Lung (tissue), 12 donors: ENCODE data around the gene GADD45G. TPM values are rescaled to one million over a fixed set of nuclear protein-coding genes. Genes with fewer than 3 reads are reported as not detected.
A peak's percentile ranks its signal among the peaks of the same experiment; 100 is the strongest.

ENCODE experiments used
- ATAC-seq: fragments of 200-7000 bp; cut with Tn5 transposase; one replicate; pipeline ENCODE4 v1.9.1; 2020; ENCODE audit warnings: moderate number of reproducible peaks; ENCODE audit not compliant: insufficient read depth, low FRiP score
- DNase-seq, 3 donors: peaks; one replicate each; pipeline ENCODE4 v3.0.0-alpha.2; 2013 to 2017
- H3K27ac ChIP-seq, 2 donors: one replicate each; pipeline ENCODE4 v1.5.1; 2013; ENCODE audit warnings: mild to moderate bottlenecking in 2 of 2, moderate library complexity in 2 of 2, control low read depth in 1 of 2, inconsistent platforms in 1 of 2, low read depth in 1 of 2, low read length in 1 of 2
- H3K27me3 ChIP-seq, 3 donors: one replicate each; pipeline ENCODE4 v1.5.1; 2013; ENCODE audit warnings: low read length in 2 of 3; ENCODE audit not compliant: control insufficient read depth in 3 of 3, insufficient read depth in 3 of 3
- H3K36me3 ChIP-seq, 4 donors: one replicate each; pipeline ENCODE4 v1.5.1; 2013; ENCODE audit warnings: low read length in 4 of 4, mild to moderate bottlenecking in 1 of 4, moderate library complexity in 1 of 4; ENCODE audit not compliant: control insufficient read depth in 4 of 4, insufficient read depth in 4 of 4
- H3K4me1 ChIP-seq, 5 donors: one replicate each; pipeline ENCODE4 v1.5.1; 2013; ENCODE audit warnings: low read length in 5 of 5, mild to moderate bottlenecking in 2 of 5, moderate library complexity in 1 of 5; ENCODE audit not compliant: control insufficient read depth in 5 of 5, insufficient read depth in 5 of 5
- H3K4me3 ChIP-seq: one replicate; pipeline ENCODE4 v1.5.1; 2013; ENCODE audit warnings: mild to moderate bottlenecking, control low read depth, moderate library complexity
- H3K9ac ChIP-seq, 2 donors: one replicate each; pipeline ENCODE4 v1.5.1; 2013; ENCODE audit warnings: low read length in 2 of 2, control low read depth in 1 of 2; ENCODE audit not compliant: insufficient read depth in 1 of 2
- H3K9me3 ChIP-seq, 4 donors: one replicate each; pipeline ENCODE4 v1.5.1; 2013; ENCODE audit warnings: low read length in 3 of 4, mild to moderate bottlenecking in 1 of 4, moderate library complexity in 1 of 4; ENCODE audit not compliant: control insufficient read depth in 4 of 4, insufficient read depth in 3 of 4
- CTCF ChIP-seq: IDR thresholded peaks from 2 replicates; pipeline ENCODE4 v1.5.1; 2012; ENCODE audit warnings: mild to moderate bottlenecking; ENCODE audit errors: control extremely low read depth, extremely low read depth
- whole genome bisulfite sequencing, 2 donors: extraction: QIAGEN DNeasy Blood & Tissue Kit; methylation state at CpG; one replicate each; pipeline ENCODE4 v1.1.7; 2013; 5-methylcytosine and 5-hydroxymethylcytosine counted together
- polyA plus RNA-seq, 2 donors: library from polyadenylated mRNA; stranded (reverse); fragments of 200-250 nt; gene quantifications; one replicate each; pipeline ENCODE4 v1.2.1, GENCODE V29; 2013
- total RNA-seq, 2 donors: library from RNA; depleted of rRNA in 1 of 2; stranded (reverse); fragments of >200 nt in 1 of 2; gene quantifications; one replicate each; pipeline ENCODE4 v1.2.1, GENCODE V29; 2014 to 2021
- donor health status: control.
- donor health status: control.
- donor health status: Bipolar disorder and iron deficiency.
- donor health status: healthy.
- donor health status: DM: yes; HTN: yes; CAD: no.

The GADD45G gene
- total and polyA plus RNA-seq, 4 donors: 9.9 to 70.3 (median 33.5) TPM

GRCh38 chr9:89622933-89623861 lies 18.4 kb downstream of the GADD45G start:
- H3K36me3 ChIP-seq: no peaks in the 10 kb centered on the region
- H3K4me3 ChIP-seq: no peak overlapping the region
- no peak overlapping the region for H3K9ac ChIP-seq
- ATAC-seq: no peak
- peaks cover 0 to 32% (median 2%) of the 10 kb centered on the region in 5 donors for H3K4me1 ChIP-seq
- WGBS, 2 donors: 82 to 90% methylated on average over 20 of the region's 20 CpGs
- no peak for TF ChIP-seq CTCF
- no peaks in the 10 kb centered on the region for H3K27me3 ChIP-seq
- H3K27ac ChIP-seq: no peak overlapping the region
- no peaks in the 10 kb centered on the region for H3K9me3 ChIP-seq
- DNase-seq: peak in 1 of 3 donors; percentile 56

- Histone ChIP-seq H3K9me3 (no peaks in the 10 kb centered on the region), H3K4me3 (no peak overlapping the region), H3K4me1 (peaks cover 0 to 32% (median 2%) of the 10 kb centered on the region in 5 donors), H3K9ac (no peak overlapping the region), H3K27ac (no peak overlapping the region), H3K27me3 (no peaks in the 10 kb centered on the region), H3K36me3 (no peaks in the 10 kb centered on the region)
- TF ChIP-seq CTCF: no peak
- DNase-seq: no peak
- 34 to 43% methylated on average over 11 of the region's 11 CpGs for WGBS, 2 donors
- peak; percentile 8 for ATAC-seq
Measured at GRCh38 chr9:89623925-89624420, 19.2 kb downstream of the GADD45G start.

DNA sequence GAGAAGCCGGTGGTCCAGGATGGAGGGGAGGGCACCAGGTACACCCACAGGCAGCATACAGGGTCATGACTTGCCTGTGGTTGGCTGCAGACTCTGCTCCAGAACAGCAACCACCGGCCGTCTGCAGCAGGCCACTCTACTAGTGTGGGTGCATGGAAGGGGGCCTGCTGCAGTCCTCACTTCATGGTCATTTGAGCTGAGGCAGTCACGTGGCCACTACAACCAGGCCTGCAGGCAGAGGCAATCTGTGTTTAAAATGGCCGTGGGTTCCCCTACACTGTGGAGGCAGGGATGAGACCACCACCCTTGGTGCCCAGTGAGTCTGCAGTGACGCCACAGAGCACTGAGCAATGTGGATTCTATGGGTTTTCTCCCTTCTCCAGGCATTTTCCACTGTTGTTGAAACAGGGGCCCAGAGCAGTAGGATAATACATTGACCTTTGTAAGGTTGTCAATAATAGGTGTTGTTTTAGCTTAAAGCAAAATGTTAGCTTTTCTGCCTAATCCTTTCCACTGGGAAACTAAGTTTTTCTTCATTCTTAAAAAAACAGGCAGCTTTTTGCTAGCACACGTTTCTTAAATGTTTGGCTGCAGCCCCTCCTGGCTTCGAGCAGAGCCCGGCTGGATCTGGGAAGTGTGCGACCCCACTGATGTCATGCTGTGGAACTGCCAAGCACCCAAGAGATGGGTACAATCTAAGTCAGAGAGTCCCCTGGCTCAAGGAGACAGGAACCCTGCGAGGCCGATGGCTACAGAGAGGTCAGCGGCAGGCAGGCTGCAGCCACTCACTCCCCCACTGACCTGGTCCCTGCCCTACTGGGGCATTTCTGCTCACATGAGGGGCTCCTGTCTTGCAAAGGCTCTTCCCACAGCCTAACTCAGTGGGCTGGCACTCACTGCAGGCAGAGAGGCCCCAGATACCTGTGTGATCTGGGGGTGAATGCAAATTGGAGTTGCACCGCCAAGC lies 21.2 kb downstream of the GADD45G start:
- no peaks in the 10 kb centered on the region for H3K27me3 ChIP-seq
- H3K9me3 ChIP-seq: no peaks in the 10 kb centered on the region
- peaks cover 0 to 40% (median 2%) of the 10 kb centered on the region in 5 donors for H3K4me1 ChIP-seq
- H3K27ac ChIP-seq: no peak overlapping the region
- TF ChIP-seq CTCF: no peak
- DNase-seq (no peak), ATAC-seq (no peak)
- no peak overlapping the region for H3K4me3 ChIP-seq
- H3K9ac ChIP-seq: no peak overlapping the region
- WGBS, 2 donors: 94 to 95% methylated on average over 14 of the region's 14 CpGs
- H3K36me3 ChIP-seq: no peaks in the 10 kb centered on the region
